ENCODE measurements around the gene PEAK3.

Gene PEAK3

DNA sequence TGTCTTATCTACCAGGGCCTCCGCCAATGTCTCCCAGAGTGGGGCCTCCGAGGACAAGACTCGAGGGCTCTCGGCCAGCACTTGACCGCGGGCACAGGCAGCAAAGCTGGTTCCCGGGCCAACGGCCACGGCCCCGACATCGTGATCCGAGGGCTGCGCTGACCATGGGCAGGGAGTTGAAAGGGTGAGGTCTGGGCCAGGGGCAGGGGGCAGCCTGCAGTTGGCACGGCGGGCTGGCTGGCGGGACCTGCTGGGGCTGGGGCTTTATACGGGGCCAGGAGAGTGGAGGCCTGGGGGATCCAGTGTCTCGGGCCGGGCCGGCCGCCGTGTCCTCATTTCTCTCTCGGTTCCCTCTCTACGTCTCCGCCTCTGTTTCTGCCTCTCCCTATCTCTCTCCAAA lies 35.8 kb upstream of the PEAK3 start:
- in situ Hi-C loops (cut with HindIII; ENCODE audit: low pct_ligation_motif_present, low sequenced_read_pairs): no loop called here
- TF ChIP-seq, protein P1, sequence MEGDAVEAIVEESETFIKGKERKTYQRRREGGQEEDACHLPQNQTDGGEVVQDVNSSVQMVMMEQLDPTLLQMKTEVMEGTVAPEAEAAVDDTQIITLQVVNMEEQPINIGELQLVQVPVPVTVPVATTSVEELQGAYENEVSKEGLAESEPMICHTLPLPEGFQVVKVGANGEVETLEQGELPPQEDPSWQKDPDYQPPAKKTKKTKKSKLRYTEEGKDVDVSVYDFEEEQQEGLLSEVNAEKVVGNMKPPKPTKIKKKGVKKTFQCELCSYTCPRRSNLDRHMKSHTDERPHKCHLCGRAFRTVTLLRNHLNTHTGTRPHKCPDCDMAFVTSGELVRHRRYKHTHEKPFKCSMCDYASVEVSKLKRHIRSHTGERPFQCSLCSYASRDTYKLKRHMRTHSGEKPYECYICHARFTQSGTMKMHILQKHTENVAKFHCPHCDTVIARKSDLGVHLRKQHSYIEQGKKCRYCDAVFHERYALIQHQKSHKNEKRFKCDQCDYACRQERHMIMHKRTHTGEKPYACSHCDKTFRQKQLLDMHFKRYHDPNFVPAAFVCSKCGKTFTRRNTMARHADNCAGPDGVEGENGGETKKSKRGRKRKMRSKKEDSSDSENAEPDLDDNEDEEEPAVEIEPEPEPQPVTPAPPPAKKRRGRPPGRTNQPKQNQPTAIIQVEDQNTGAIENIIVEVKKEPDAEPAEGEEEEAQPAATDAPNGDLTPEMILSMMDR (IDR thresholded peaks at IDR 0.05; ENCODE audit: low read depth, low read length, missing control alignments): no peak
- DNase-seq: no peak
- no peak overlapping the region for H3K27ac ChIP-seq
- peaks cover 6% of the 10 kb centered on the region for H3K36me3 ChIP-seq (replicated peaks)
- H3K27me3 ChIP-seq (replicated peaks): no peaks in the 10 kb centered on the region
- no peak overlapping the region for H3K4me3 ChIP-seq (ENCODE audit: low read depth, low read length)

DNA sequence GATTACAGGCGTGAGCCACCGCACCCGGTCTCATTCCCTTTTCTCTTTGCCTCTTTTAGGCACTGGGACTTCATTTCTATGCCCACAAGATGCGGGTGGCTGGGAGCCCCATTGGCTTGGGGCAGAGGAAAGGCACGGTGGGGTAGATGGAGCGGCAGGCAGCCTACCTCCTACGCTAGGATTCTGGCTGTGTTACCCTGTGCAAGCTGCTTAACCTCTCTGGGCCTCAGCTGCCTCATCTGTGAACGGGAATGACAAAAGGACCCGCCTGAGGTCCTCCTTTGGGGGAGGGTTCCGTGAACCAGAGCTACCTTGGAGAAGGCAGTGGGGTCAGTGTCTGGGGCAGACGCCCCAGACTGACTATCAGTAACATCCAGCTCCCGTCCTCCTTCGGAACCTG lies 35.3 kb upstream of the PEAK3 start:
- TF ChIP-seq, protein P1 (IDR thresholded peaks at IDR 0.05; ENCODE audit: low read depth, low read length, missing control alignments): no peak
- Histone ChIP-seq H3K4me3 (ENCODE audit: low read depth, low read length) (no peak overlapping the region), H3K27ac (no peak overlapping the region), H3K36me3 (replicated peaks) (peaks cover 4% of the 10 kb centered on the region), H3K27me3 (replicated peaks) (no peaks in the 10 kb centered on the region)
- in situ Hi-C loops (cut with HindIII; ENCODE audit: low pct_ligation_motif_present, low sequenced_read_pairs): no loop called here
- no peak for DNase-seq

DNA sequence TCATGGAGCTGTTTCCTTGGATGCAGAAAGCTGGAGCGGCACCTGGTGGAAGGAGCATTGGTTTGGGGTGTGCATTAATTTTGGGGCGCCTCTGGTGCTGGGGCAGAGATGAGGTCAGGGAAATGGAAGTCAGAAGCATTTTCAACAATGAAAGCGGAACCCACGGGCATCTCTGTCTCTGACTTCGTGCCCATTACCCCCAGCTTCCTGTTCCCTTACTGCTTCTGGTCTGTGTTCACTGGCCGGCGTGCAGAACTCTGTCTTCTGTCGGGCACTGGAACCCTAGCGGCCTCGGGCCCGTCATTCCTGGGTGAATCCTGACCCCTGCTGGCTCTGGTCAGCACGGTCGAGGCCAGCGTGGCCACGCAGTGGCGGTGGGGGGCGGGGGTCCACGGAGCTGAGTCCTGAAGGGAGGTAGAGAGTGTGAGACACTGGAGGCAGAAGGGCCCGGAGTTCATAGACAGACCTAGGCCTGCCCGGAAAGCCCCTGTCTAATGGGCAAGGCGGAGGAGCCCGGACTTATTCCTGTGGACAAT lies 33.9 kb upstream of the PEAK3 start:
- peak; percentile 35 for DNase-seq
- TF ChIP-seq, protein P1 (IDR thresholded peaks at IDR 0.05; ENCODE audit: low read depth, low read length, missing control alignments): peak; percentile 78
- in situ Hi-C loops (cut with HindIII; ENCODE audit: low pct_ligation_motif_present, low sequenced_read_pairs): no loop called here

DNA sequence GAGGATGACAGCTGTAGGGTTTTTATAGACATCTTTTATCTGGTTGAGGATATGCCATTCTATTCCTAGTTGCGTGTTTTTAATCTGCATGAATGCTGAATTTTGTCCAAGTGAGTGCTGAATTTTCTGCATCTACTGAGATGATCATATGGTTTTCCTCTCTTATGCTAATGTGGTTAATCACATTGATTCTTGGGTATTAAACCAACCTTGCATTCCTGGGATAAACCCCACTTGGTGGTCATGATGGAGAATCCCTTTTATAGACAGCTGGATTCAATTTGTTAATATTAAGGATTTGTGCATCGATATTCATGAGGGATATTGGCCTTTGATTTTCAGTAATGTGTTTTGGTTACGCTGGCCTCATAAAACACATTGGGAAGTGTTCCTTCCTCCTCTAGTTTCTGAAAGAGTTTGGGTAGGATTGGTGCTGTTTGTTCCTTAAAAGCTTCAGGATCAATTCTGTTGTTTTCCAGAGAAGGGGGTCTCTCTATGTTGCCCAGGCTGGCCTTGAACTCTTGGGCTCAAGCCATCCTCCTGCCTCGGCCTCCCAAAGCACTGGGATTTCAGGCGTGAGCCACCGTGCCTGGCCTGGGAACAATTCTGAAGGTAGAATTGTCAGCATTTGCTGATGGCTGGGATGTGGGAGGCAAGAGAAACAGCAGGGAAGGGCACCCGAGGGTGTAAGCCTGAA lies 33.3 kb upstream of the PEAK3 start:
- no peaks in the 10 kb centered on the region for H3K36me3 ChIP-seq (replicated peaks)
- TF ChIP-seq, protein P1 (IDR thresholded peaks at IDR 0.05; ENCODE audit: low read depth, low read length, missing control alignments): no peak
- DNase-seq: no peak
- H3K4me3 ChIP-seq (ENCODE audit: low read depth, low read length): no peak overlapping the region
- in situ Hi-C loops (cut with HindIII; ENCODE audit: low pct_ligation_motif_present, low sequenced_read_pairs): no loop called here
- no peak overlapping the region for H3K27ac ChIP-seq
- no peaks in the 10 kb centered on the region for H3K27me3 ChIP-seq (replicated peaks)

More for the DNA sequence above, 33.9 kb upstream of the PEAK3 start:
- H3K27me3 ChIP-seq (replicated peaks): no peaks in the 10 kb centered on the region
- no peak overlapping the region for H3K27ac ChIP-seq
- no peak overlapping the region for H3K4me3 ChIP-seq (ENCODE audit: low read depth, low read length)
- no peaks in the 10 kb centered on the region for H3K36me3 ChIP-seq (replicated peaks)

DNA sequence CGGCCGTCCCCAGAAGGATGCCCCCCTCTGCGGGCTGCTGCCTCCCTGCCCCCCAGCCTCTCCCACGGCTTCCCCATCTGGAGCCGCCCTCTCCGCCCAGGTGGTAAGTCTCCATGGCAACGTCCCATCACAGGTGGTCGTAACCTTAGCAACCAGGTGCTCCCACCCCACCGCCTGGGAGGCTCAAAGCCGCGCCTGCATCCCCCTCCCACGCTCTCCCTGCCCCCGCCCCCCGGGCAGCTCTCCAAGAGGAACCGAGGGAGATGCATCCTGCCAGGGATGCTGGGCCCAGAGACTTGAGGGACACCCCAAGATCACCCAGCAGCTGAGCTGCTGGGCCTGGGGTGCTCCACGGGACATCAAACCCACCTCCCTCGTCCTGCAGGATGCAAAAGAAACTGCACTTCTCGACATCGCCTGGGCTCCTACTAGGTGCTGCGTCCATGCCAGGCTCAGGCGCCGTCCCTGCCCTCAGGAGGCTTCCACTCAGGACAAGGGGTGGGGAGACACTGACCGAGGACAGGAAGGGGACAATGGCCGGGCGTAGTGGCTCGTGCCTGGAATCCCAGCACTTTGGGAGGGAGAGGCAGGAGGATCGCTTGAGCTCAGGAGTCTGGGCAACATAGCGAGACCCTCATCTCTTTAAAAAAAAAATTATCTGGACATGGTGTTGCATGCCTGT lies 31.0 kb upstream of the PEAK3 start:
- H3K27me3 ChIP-seq (replicated peaks): peaks cover 4% of the 10 kb centered on the region

More for the DNA sequence above, 31.0 kb upstream of the PEAK3 start:
- TF ChIP-seq, protein P1 (IDR thresholded peaks at IDR 0.05; ENCODE audit: low read depth, low read length, missing control alignments): no peak
- Histone ChIP-seq H3K36me3 (replicated peaks) (no peaks in the 10 kb centered on the region), H3K4me3 (ENCODE audit: low read depth, low read length) (no peak overlapping the region), H3K27ac (no peak overlapping the region)
- DNase-seq: no peak
- in situ Hi-C loops (cut with HindIII; ENCODE audit: low pct_ligation_motif_present, low sequenced_read_pairs): no loop called here
